SK-N-SH (cell line): ENCODE data around the gene FGF18. TPM values are rescaled to one million over a fixed set of nuclear protein-coding genes. Genes with fewer than 3 reads are reported as not detected.

Experiments used
- CTCF ChIA-PET: fragments of 300-600, 350-600 bp; formaldehyde crosslinking; extraction: SDS; loops from one replicate; lab custom pipeline; 2021; lab: Yijun Ruan, JAX
- POLR2A ChIA-PET: fragments of 350-600 bp; sonication (Branson Sonifier 250); formaldehyde crosslinking; extraction: SDS; loops from one replicate; lab custom pipeline; 2020; ENCODE audit warnings: antibody characterized with exemption, inconsistent platforms; lab: Yijun Ruan, JAX
- DNase-seq: peaks from one replicate; pipeline ENCODE4 v3.0.0; 2012
- H2AFZ ChIP-seq: fragments of 200-600 bp; sonication (generic); 2 replicates; pipeline ENCODE4 v1.8.1; 2016; ENCODE audit warnings: antibody characterized with exemption, mild to moderate bottlenecking, low read depth
- H3F3A ChIP-seq: fragments of 200-600 bp; sonication (generic); replicated peaks from 2 replicates; pipeline ENCODE3; 2016; ENCODE audit warnings: antibody characterized with exemption, mild to moderate bottlenecking; ENCODE audit not compliant: insufficient read depth
- H3K27ac ChIP-seq, 2 experiments: fragments of 200-500 bp in 1 of 2; fragments of 200-600 bp in 1 of 2; sonication (Bioruptor generic) in 1 of 2; sonication (generic), shearing (Covaris generic) in 1 of 2; 2 replicates each; pipeline versions ENCODE4 v1.5.1 to v1.6.1; 2014 to 2016; ENCODE audit warnings: low read depth in 2 of 2, inconsistent platforms in 1 of 2, low read length in 1 of 2, mild to moderate bottlenecking in 1 of 2, mixed read lengths in 1 of 2
- H3K27me3 ChIP-seq: fragments of 200-600 bp; sonication (generic), shearing (Covaris generic); 2 replicates; pipeline ENCODE4 v1.6.1; 2016; ENCODE audit warnings: mixed run types; ENCODE audit not compliant: insufficient read depth
- H3K36me3 ChIP-seq, 2 experiments: fragments of 200-500 bp in 1 of 2; fragments of 200-600 bp in 1 of 2; sonication (Bioruptor generic) in 1 of 2; sonication (generic) in 1 of 2; replicated peaks in 1 of 2; 2 replicates each; pipeline versions ENCODE3 to v1.5.1; 2014 to 2016; ENCODE audit warnings: low read length in 1 of 2, mild to moderate bottlenecking in 1 of 2; ENCODE audit not compliant: insufficient read depth in 2 of 2, control insufficient read depth in 1 of 2
- H3K4me1 ChIP-seq, 2 experiments: fragments of 200-500 bp in 1 of 2; fragments of 200-600 bp in 1 of 2; sonication (Bioruptor generic) in 1 of 2; sonication (generic), shearing (Covaris generic) in 1 of 2; 2 replicates each; pipeline versions ENCODE4 v1.5.1 to v1.6.1; 2014 to 2016; ENCODE audit warnings: low read depth in 1 of 2, low read length in 1 of 2, mixed run types in 1 of 2; ENCODE audit not compliant: insufficient read depth in 2 of 2, control insufficient read depth in 1 of 2
- H3K4me2 ChIP-seq: fragments of 200-600 bp; sonication (generic), shearing (Covaris generic); 2 replicates; pipeline ENCODE4 v1.6.1; 2017; ENCODE audit warnings: mixed run types
- H3K4me3 ChIP-seq, 2 experiments: fragments of 200-500 bp in 1 of 2; fragments of 200-600 bp in 1 of 2; sonication (Bioruptor generic) in 1 of 2; sonication (generic), shearing (Covaris generic) in 1 of 2; 2 replicates each; pipeline versions ENCODE4 v1.5.1 to v1.8.1; 2014 to 2016; ENCODE audit warnings: low read depth in 2 of 2, inconsistent platforms in 1 of 2, low read length in 1 of 2, mild to moderate bottlenecking in 1 of 2, mixed read lengths in 1 of 2, moderate library complexity in 1 of 2
- H3K79me2 ChIP-seq: fragments of 200-600 bp; sonication (generic); 2 replicates; pipeline ENCODE4 v1.8.1; 2017; ENCODE audit warnings: mild to moderate bottlenecking; ENCODE audit not compliant: insufficient read depth
- H3K9ac ChIP-seq: fragments of 200-600 bp; sonication (generic); 2 replicates; pipeline ENCODE4 v1.6.1; 2017; ENCODE audit warnings: mixed run types
- H3K9me2 ChIP-seq: fragments of 200-600 bp; sonication (generic); 2 replicates; pipeline ENCODE4 v1.6.1; 2017; ENCODE audit warnings: mixed run types
- H3K9me3 ChIP-seq: fragments of 200-600 bp; sonication (generic); 2 replicates; pipeline ENCODE4 v1.6.1; 2017; ENCODE audit warnings: mixed run types, mild to moderate bottlenecking, moderate library complexity
- H4K20me1 ChIP-seq: fragments of 200-600 bp; sonication (generic); 2 replicates; pipeline ENCODE4 v1.6.1; 2017; ENCODE audit warnings: mild to moderate bottlenecking, mixed run types; ENCODE audit not compliant: insufficient read depth
- ELF1 ChIP-seq: IDR thresholded peaks from 2 replicates; pipeline ENCODE4 v1.4.0; 2012
- EP300 ChIP-seq, 2 experiments: IDR thresholded peaks; 2 replicates each; pipeline versions ENCODE4 v1.4.0 to v1.6.1; 2012; ENCODE audit warnings: borderline replicate concordance in 1 of 2, low read depth in 1 of 2, low read length in 1 of 2
- EZH2phosphoT487 ChIP-seq: fragments of 200-600 bp; sonication (generic); IDR thresholded peaks from 2 replicates; pipeline ENCODE4 v1.6.1; 2017; ENCODE audit warnings: low read depth, mixed run types, mild to moderate bottlenecking, antibody characterized with exemption, moderate library complexity, borderline replicate concordance
- FOSL2 ChIP-seq: IDR thresholded peaks from 2 replicates; pipeline ENCODE4 v1.4.0; 2012; ENCODE audit warnings: low read depth, mild to moderate bottlenecking, moderate library complexity, borderline replicate concordance
- FOXM1 ChIP-seq: IDR thresholded peaks from 2 replicates; pipeline ENCODE4 v1.4.0; 2012; ENCODE audit warnings: low read depth, mild to moderate bottlenecking
- GABPA ChIP-seq: IDR thresholded peaks from 2 replicates; pipeline ENCODE4 v1.4.0; 2012; ENCODE audit warnings: low read depth, mild to moderate bottlenecking
- GATA2 ChIP-seq: sonication (generic); formaldehyde crosslinking; IDR thresholded peaks from 2 replicates; pipeline ENCODE4 v1.5.0; 2020; ENCODE audit warnings: mild to moderate bottlenecking, missing genetic modification reagents
- JUND ChIP-seq: IDR thresholded peaks from 2 replicates; pipeline ENCODE4 v1.4.0; 2012
- MEF2A ChIP-seq: IDR thresholded peaks from 2 replicates; pipeline ENCODE4 v1.4.0; 2012; ENCODE audit warnings: low read depth, borderline replicate concordance
- MXI1 ChIP-seq: IDR thresholded peaks from 2 replicates; pipeline ENCODE4 v1.6.1; 2012; ENCODE audit warnings: mild to moderate bottlenecking, low read depth, low read length, improper control_type of control experiment
- NFIC ChIP-seq: IDR thresholded peaks from 2 replicates; pipeline ENCODE4 v1.4.0; 2012; ENCODE audit warnings: borderline replicate concordance
- NRF1 ChIP-seq: IDR thresholded peaks from 2 replicates; pipeline ENCODE4 v1.6.1; 2012; ENCODE audit warnings: low read depth, mild to moderate bottlenecking, low read length
- RAD21 ChIP-seq: IDR thresholded peaks from 2 replicates; pipeline ENCODE4 v1.6.1; 2012; ENCODE audit warnings: mild to moderate bottlenecking, low read length
- RCOR1 ChIP-seq: fragments of 150-350 bp; IDR thresholded peaks from 2 replicates; pipeline ENCODE4 v1.6.1; 2017; ENCODE audit warnings: antibody characterized with exemption, low read length
- RXRA ChIP-seq: IDR thresholded peaks from 2 replicates; pipeline ENCODE4 v1.4.0; 2012; ENCODE audit warnings: low read depth, mild to moderate bottlenecking, borderline replicate concordance
- SMC3 ChIP-seq: IDR thresholded peaks from 2 replicates; pipeline ENCODE4 v1.6.1; 2012; ENCODE audit warnings: low read depth, low read length, improper control_type of control experiment
- TAF1 ChIP-seq: IDR thresholded peaks from 2 replicates; pipeline ENCODE4 v1.6.1; 2012; ENCODE audit warnings: low read depth, mild to moderate bottlenecking, low read length, moderate library complexity, borderline replicate concordance
- TCF12 ChIP-seq: IDR thresholded peaks from 2 replicates; pipeline ENCODE4 v1.4.0; 2012
- WGBS: methylation state at CpG from one replicate; pipeline ENCODE4 v1.1.6; 2017; ENCODE audit warnings: low lambda C conversion rate; 5-methylcytosine and 5-hydroxymethylcytosine counted together
- polyA plus RNA-seq, 3 experiments: library from polyadenylated mRNA; depleted of rRNA; stranded (reverse); fragments of >200 nt; gene quantifications; 2 replicates each; pipeline ENCODE4 v1.2.3, GENCODE V29; 2012
- TF ChIP-seq, protein P1 (sequence below): IDR thresholded peaks from 2 replicates; pipeline ENCODE4 v1.4.0; 2012; ENCODE audit warnings: low read depth, borderline replicate concordance
- TF ChIP-seq, protein P2 (sequence below): IDR thresholded peaks from 2 replicates; pipeline ENCODE4 v1.4.0; 2012; ENCODE audit warnings: low read depth
- TF ChIP-seq, protein P3 (sequence below): IDR thresholded peaks from 2 replicates; pipeline ENCODE4; 2012

Gene FGF18
- polyA plus RNA-seq, 1 of the 3 experiments (the other 2 are of a cell fraction): 0.89 TPM

DNA sequence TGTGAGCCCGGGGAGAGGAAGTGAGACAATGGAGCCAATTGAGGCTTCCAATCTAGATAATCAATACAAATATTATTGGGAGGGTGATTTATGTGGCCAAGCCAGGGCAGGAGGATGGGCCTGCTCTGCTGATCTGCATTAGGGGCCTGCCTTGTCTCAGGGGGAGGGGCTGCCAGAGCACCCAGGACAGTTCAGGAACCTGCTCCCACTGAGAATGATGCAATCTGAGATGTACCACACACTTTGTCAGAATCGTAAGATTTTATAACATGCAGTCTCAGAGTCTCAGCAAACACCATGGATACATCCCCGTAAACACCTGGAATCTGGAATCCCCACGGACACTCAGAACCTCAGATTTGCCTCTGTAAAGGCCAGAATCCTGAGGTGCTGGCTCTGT is 19.3 kb downstream of the FGF18 start:
- Histone ChIP-seq H3K4me3 (no peak overlapping the region), H3K9me3 (no peaks in the 10 kb centered on the region), H3K4me2 (no peak overlapping the region), H3K79me2 (no peaks in the 10 kb centered on the region), H3K27me3 (no peaks in the 10 kb centered on the region), H4K20me1 (no peaks in the 10 kb centered on the region), H3F3A (no peaks in the 10 kb centered on the region), H3K36me3 (no peaks in the 10 kb centered on the region), H3K27ac (no peak overlapping the region), H3K9ac (no peak overlapping the region), H3K4me1 (peaks cover 0 to 13% of the 10 kb centered on the region in 2 experiments; a peak in 1 of 4 replicates), H3K9me2 (no peaks in the 10 kb centered on the region), H2AFZ (no peak overlapping the region)
- 85% methylated on average over 3 of the region's 4 CpGs for WGBS
- TF ChIP-seq MEF2A (no peak), ELF1 (no peak), JUND (no peak), EZH2phosphoT487 (no peak), RXRA (no peak), TAF1 (no peak), EP300 (IDR thresholded peaks at IDR 0.05; ENCODE audit: borderline replicate concordance in 1 of 2, low read depth in 1 of 2, low read length in 1 of 2) (no peak), NRF1 (no peak), TCF12 (no peak), MXI1 (no peak)
- DNase-seq: no peak
- CTCF ChIA-PET: interaction anchor here (3.0 kb wide), 1 partner anchor 20 kb away, joined by 19 read pairs; the partner anchor contains the start of gene FGF18
- POLR2A ChIA-PET: no interaction called here

DNA sequence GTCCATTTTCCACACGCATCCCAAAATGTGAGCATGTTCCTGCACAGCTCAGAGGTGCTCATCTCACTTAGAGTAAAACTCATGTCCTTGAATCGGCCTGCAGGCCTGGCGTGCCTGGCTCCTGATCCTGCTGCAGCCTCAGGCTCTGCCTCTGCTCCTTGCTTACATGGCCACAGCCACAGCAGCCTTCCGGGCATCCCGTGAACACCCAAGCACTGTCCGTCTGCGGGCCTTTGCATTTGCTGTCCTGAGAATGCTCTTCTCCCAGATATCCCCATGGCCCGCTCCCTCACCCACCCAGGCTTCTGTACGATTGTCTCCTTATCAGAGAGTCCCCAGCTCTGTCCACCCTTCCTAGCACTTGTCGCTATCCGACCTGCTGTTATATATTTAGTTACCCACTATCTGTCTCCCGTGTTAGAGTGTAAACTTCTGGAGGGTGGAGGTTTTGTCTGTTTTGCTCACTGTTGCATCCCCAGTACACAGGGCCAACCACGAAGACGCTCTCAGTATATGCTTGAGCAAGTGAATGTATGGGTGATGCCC is 21.9 kb downstream of the FGF18 start:
- Histone ChIP-seq H3K36me3 (no peaks in the 10 kb centered on the region), H3K9ac (no peak overlapping the region), H3K27ac (no peak overlapping the region), H4K20me1 (no peaks in the 10 kb centered on the region), H3K4me2 (no peak overlapping the region), H3K9me2 (no peaks in the 10 kb centered on the region), H3K4me1 (peaks cover 0 to 13% of the 10 kb centered on the region in 2 experiments; a peak in 1 of 4 replicates), H3F3A (no peaks in the 10 kb centered on the region), H3K27me3 (no peaks in the 10 kb centered on the region), H3K4me3 (no peak overlapping the region), H3K79me2 (no peaks in the 10 kb centered on the region), H2AFZ (no peak overlapping the region), H3K9me3 (no peaks in the 10 kb centered on the region)
- no peak for TF ChIP-seq TCF12
- no peak for TF ChIP-seq GABPA
- TF ChIP-seq NRF1: no peak
- TF ChIP-seq FOSL2: no peak
- TF ChIP-seq JUND: no peak
- TF ChIP-seq GATA2 (CRISPR knock-in tag): no peak
- TF ChIP-seq RAD21: no peak
- TF ChIP-seq RXRA: no peak
- no peak for TF ChIP-seq RCOR1
- TF ChIP-seq, protein P1, sequence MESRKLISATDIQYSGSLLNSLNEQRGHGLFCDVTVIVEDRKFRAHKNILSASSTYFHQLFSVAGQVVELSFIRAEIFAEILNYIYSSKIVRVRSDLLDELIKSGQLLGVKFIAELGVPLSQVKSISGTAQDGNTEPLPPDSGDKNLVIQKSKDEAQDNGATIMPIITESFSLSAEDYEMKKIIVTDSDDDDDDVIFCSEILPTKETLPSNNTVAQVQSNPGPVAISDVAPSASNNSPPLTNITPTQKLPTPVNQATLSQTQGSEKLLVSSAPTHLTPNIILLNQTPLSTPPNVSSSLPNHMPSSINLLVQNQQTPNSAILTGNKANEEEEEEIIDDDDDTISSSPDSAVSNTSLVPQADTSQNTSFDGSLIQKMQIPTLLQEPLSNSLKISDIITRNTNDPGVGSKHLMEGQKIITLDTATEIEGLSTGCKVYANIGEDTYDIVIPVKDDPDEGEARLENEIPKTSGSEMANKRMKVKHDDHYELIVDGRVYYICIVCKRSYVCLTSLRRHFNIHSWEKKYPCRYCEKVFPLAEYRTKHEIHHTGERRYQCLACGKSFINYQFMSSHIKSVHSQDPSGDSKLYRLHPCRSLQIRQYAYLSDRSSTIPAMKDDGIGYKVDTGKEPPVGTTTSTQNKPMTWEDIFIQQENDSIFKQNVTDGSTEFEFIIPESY: no peak
- TF ChIP-seq SMC3: no peak
- no peak for TF ChIP-seq TAF1
- TF ChIP-seq EZH2phosphoT487: no peak
- TF ChIP-seq EP300 (IDR thresholded peaks at IDR 0.05; ENCODE audit: borderline replicate concordance in 1 of 2, low read depth in 1 of 2, low read length in 1 of 2): no peak
- no peak for TF ChIP-seq ELF1
- TF ChIP-seq, protein P2, sequence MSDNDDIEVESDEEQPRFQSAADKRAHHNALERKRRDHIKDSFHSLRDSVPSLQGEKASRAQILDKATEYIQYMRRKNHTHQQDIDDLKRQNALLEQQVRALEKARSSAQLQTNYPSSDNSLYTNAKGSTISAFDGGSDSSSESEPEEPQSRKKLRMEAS: no peak
- TF ChIP-seq, protein P3, sequence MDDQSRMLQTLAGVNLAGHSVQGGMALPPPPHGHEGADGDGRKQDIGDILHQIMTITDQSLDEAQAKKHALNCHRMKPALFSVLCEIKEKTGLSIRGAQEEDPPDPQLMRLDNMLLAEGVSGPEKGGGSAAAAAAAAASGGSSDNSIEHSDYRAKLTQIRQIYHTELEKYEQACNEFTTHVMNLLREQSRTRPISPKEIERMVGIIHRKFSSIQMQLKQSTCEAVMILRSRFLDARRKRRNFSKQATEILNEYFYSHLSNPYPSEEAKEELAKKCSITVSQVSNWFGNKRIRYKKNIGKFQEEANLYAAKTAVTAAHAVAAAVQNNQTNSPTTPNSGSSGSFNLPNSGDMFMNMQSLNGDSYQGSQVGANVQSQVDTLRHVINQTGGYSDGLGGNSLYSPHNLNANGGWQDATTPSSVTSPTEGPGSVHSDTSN: no peak
- TF ChIP-seq NFIC: no peak
- no peak for TF ChIP-seq FOXM1
- ChIA-PET CTCF (no interaction called here), POLR2A (no interaction called here)
- DNase-seq: no peak
- WGBS: 91% methylated on average over 9 of the region's 14 CpGs
